Lung (tissue), 12 donors: ENCODE measurements around the gene SH3BP4. TPM values are rescaled to one million over a fixed set of nuclear protein-coding genes. Genes with fewer than 3 reads are reported as not detected.
"Not testable (repeated sequence)": the region's sequence is repeated elsewhere in the genome, so short reads cannot be mapped to it uniquely, and the experiment has no call there.

Experiments
- ATAC-seq: fragments of 200-7000 bp; cut with Tn5 transposase; one replicate; pipeline ENCODE4 v1.9.1; 2020; ENCODE audit warnings: moderate number of reproducible peaks; ENCODE audit not compliant: insufficient read depth, low FRiP score
- DNase-seq, 3 donors: peaks; one replicate each; pipeline ENCODE4 v3.0.0-alpha.2; 2013 to 2017
- H3K27ac ChIP-seq, 2 donors: one replicate each; pipeline ENCODE4 v1.5.1; 2013; ENCODE audit warnings: mild to moderate bottlenecking in 2 of 2, moderate library complexity in 2 of 2, control low read depth in 1 of 2, inconsistent platforms in 1 of 2, low read depth in 1 of 2, low read length in 1 of 2
- H3K27me3 ChIP-seq, 3 donors: one replicate each; pipeline ENCODE4 v1.5.1; 2013; ENCODE audit warnings: low read length in 2 of 3; ENCODE audit not compliant: control insufficient read depth in 3 of 3, insufficient read depth in 3 of 3
- H3K36me3 ChIP-seq, 4 donors: one replicate each; pipeline ENCODE4 v1.5.1; 2013; ENCODE audit warnings: low read length in 4 of 4, mild to moderate bottlenecking in 1 of 4, moderate library complexity in 1 of 4; ENCODE audit not compliant: control insufficient read depth in 4 of 4, insufficient read depth in 4 of 4
- H3K4me1 ChIP-seq, 5 donors: one replicate each; pipeline ENCODE4 v1.5.1; 2013; ENCODE audit warnings: low read length in 5 of 5, mild to moderate bottlenecking in 2 of 5, moderate library complexity in 1 of 5; ENCODE audit not compliant: control insufficient read depth in 5 of 5, insufficient read depth in 5 of 5
- H3K4me3 ChIP-seq: one replicate; pipeline ENCODE4 v1.5.1; 2013; ENCODE audit warnings: mild to moderate bottlenecking, control low read depth, moderate library complexity
- H3K9ac ChIP-seq, 2 donors: one replicate each; pipeline ENCODE4 v1.5.1; 2013; ENCODE audit warnings: low read length in 2 of 2, control low read depth in 1 of 2; ENCODE audit not compliant: insufficient read depth in 1 of 2
- H3K9me3 ChIP-seq, 4 donors: one replicate each; pipeline ENCODE4 v1.5.1; 2013; ENCODE audit warnings: low read length in 3 of 4, mild to moderate bottlenecking in 1 of 4, moderate library complexity in 1 of 4; ENCODE audit not compliant: control insufficient read depth in 4 of 4, insufficient read depth in 3 of 4
- WGBS, 2 donors: extraction: QIAGEN DNeasy Blood & Tissue Kit; methylation state at CpG; one replicate each; pipeline ENCODE4 v1.1.7; 2013; 5-methylcytosine and 5-hydroxymethylcytosine counted together
- polyA plus RNA-seq, 2 donors: library from polyadenylated mRNA; stranded (reverse); fragments of 200-250 nt; gene quantifications; one replicate each; pipeline ENCODE4 v1.2.1, GENCODE V29; 2013
- total RNA-seq, 2 donors: library from RNA; depleted of rRNA in 1 of 2; stranded (reverse); fragments of >200 nt in 1 of 2; gene quantifications; one replicate each; pipeline ENCODE4 v1.2.1, GENCODE V29; 2014 to 2021
- TF ChIP-seq, protein P1 (sequence below): IDR thresholded peaks from 2 replicates; pipeline ENCODE4 v1.5.1; 2012; ENCODE audit warnings: mild to moderate bottlenecking; ENCODE audit errors: control extremely low read depth, extremely low read depth
- donor health status: control.
- donor health status: control.
- donor health status: Bipolar disorder and iron deficiency.
- donor health status: healthy.
- donor health status: DM: yes; HTN: yes; CAD: no.

SH3BP4 gene
- total and polyA plus RNA-seq, 4 donors, result 12.0 to 36.5 (median 18.2) TPM

DNA sequence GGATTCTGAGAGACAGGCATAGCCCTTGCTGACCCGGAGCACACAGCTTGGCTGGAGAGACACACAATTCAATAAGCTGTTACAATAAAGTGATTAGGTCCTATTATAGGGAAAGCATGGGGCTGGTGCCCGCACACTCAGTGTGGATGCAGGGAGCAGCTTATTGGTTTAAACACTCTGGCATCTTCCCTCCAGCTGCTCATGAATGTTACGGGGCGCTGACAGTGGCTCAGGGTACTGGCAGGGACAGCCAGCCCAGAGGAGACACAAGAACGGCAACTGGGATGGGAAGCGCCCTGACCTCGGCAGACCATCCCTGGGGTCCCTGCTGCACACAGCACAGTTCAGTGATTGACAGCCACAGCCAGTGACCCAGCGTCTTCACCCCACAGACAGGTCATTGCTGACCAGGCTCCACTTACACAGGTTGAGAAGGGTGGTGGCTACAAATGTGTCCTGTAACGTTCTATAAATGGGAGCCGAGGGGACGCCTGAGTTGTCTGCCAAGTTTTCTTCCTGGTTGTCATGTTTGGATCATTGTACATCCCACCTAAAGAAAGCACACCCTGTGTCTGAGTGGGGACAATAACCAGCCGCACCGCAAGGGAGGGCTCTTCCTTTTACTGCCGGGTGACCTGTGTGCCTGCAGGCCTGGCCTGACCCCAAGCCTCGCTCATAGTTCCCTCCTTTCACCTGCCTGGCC lies 60.3 kb downstream of the SH3BP4 start:
- Histone ChIP-seq H3K4me1 (peaks cover 0 to 29% (median 11%) of the 10 kb centered on the region in 5 donors), H3K36me3 (peaks cover 0 to 7% (median 1%) of the 10 kb centered on the region in 4 donors), H3K27ac (no peak overlapping the region), H3K9me3 (peaks cover 0 to 7% (median 3%) of the 10 kb centered on the region in 4 donors), H3K4me3 (no peak overlapping the region), H3K9ac (no peak overlapping the region), H3K27me3 (no peaks in the 10 kb centered on the region)
- WGBS, 2 donors, result 82 to 89% methylated on average over 15 of the region's 15 CpGs
- ATAC-seq, result no peak
- TF ChIP-seq, protein P1, sequence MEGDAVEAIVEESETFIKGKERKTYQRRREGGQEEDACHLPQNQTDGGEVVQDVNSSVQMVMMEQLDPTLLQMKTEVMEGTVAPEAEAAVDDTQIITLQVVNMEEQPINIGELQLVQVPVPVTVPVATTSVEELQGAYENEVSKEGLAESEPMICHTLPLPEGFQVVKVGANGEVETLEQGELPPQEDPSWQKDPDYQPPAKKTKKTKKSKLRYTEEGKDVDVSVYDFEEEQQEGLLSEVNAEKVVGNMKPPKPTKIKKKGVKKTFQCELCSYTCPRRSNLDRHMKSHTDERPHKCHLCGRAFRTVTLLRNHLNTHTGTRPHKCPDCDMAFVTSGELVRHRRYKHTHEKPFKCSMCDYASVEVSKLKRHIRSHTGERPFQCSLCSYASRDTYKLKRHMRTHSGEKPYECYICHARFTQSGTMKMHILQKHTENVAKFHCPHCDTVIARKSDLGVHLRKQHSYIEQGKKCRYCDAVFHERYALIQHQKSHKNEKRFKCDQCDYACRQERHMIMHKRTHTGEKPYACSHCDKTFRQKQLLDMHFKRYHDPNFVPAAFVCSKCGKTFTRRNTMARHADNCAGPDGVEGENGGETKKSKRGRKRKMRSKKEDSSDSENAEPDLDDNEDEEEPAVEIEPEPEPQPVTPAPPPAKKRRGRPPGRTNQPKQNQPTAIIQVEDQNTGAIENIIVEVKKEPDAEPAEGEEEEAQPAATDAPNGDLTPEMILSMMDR, result no peak
- no peak for DNase-seq

DNA sequence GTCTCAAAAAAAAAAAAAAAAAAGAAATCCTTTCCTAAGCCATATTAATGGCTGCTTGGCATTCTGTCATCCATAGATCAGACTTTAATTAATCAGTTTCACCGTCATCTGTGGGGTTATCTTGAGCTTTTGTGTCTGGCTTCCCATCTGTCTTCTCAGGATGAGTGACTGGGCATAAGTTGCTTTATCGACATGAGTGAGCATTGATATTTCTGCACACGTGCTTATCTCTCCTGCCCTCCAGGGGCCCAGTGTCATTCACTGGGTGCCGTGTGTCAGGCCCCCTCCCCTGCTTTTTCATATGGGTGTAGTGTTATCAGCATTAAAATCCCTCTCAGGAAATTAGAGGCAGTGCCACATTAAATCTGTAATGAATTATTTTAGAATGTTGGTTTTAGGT lies 65.6 kb downstream of the SH3BP4 start:
- Histone ChIP-seq H3K27ac (no peak overlapping the region), H3K36me3 (peaks cover 0 to 7% (median 1%) of the 10 kb centered on the region in 4 donors), H3K9ac (no peak overlapping the region), H3K4me1 (no peaks in the 10 kb centered on the region), H3K9me3 (peaks cover 0 to 7% (median 3%) of the 10 kb centered on the region in 4 donors), H3K4me3 (no peak overlapping the region), H3K27me3 (no peaks in the 10 kb centered on the region)
- no peak for ATAC-seq
- TF ChIP-seq, protein P1, result no peak
- no peak for DNase-seq
- 54 to 58% methylated on average over 4 of the region's 4 CpGs for WGBS, 2 donors

DNA sequence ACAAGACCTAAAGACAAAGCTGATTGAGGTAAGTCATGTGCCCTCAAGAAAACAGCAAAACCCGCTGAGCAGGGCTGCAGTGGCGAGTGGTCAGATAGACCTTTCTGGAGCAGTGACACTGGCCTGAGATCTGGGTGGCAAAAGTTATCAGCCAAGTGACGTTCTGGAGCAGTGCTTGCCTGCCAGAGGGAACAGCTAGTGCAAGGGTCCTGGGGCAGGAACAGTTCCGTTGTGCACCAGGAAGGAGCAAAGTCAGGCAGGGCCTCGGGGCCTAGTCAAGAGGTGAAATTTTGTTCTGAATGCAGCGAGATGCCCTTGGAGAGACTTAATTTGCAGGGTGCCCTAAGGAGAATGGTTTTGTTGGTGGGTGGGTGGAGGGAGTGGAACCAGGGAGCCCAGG lies 67.0 kb downstream of the SH3BP4 start:
- WGBS, 2 donors, result 95% methylated on average over 6 of the region's 6 CpGs
- no peak for DNase-seq
- peaks cover 0 to 7% (median 3%) of the 10 kb centered on the region in 4 donors for H3K9me3 ChIP-seq

DNA sequence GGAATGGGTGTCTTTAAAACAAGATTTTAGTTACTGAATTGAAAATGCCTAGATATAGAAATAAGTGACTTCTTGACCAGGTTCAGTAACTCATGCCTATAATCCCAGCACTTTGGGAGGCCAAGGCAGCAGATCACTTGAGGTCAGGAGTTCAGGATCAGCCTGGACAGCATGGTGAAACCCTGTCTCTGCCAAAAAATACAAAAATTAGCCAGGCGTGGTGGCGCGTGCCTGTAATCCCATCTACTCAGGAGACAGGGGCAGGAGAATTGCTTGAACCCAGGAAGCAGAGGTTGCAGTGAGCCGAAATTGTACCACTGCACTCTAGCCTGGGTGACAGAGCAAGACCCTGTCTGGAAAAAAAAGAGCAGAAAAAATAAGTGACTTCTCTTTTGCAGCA lies 68.3 kb downstream of the SH3BP4 start:
- not testable (repeated sequence) for H3K4me1 ChIP-seq, H3K36me3 ChIP-seq, H3K4me3 ChIP-seq, ATAC-seq, DNase-seq, H3K27me3 ChIP-seq, H3K9ac ChIP-seq, H3K27ac ChIP-seq, H3K9me3 ChIP-seq
- WGBS, 2 donors, result 93 to 98% methylated on average over 4 of the region's 4 CpGs

More for the DNA sequence above, 67.0 kb downstream of the SH3BP4 start:
- H3K9ac ChIP-seq, result no peak overlapping the region
- no peak overlapping the region for H3K27ac ChIP-seq
- TF ChIP-seq, protein P1, result no peak
- no peaks in the 10 kb centered on the region for H3K27me3 ChIP-seq
- ATAC-seq, result no peak
- peaks cover 0 to 7% (median 1%) of the 10 kb centered on the region in 4 donors for H3K36me3 ChIP-seq
- no peak overlapping the region for H3K4me3 ChIP-seq
- no peaks in the 10 kb centered on the region for H3K4me1 ChIP-seq
